ENCODE data around the gene BCL6B. TPM values are rescaled to one million over a fixed set of nuclear protein-coding genes. Genes with fewer than 3 reads are reported as not detected.

Gene BCL6B
- total and polyA plus RNA-seq, 10 of the 15 experiments (the other 5 are each of a cell fraction or from before 2014, with no cell fraction given) = 0.06 to 0.85 (median 0.11) TPM; not detected in 1

DNA sequence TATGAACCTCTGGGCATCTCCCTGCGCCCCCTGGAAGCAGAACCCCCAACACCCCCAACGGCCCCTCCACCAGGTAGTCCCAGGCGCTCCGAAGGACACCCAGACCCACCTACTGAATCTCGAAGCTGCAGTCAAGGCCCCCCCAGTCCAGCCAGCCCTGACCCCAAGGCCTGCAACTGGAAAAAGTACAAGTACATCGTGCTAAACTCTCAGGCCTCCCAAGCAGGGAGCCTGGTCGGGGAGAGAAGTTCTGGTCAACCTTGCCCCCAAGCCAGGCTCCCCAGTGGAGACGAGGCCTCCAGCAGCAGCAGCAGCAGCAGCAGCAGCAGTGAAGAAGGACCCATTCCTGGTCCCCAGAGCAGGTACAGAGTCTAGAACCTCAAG lies 1.5 kb downstream of the BCL6B start:
- RAD21 ChIA-PET (ENCODE audit: unreplicated experiment) = interaction anchor here (1.3 to 1.8 kb wide), 3 partner anchors 10 to 97 kb away, joined by 3 to 7 read pairs (median 5); partner anchors contain the start of gene SLC16A13
- Histone ChIP-seq H3K79me2 (ENCODE audit: control insufficient read depth, insufficient read depth, low read length) (no peaks in the 10 kb centered on the region), H3K4me3 (no peak overlapping the region), H3K4me1 (ENCODE audit: control insufficient read depth, insufficient read depth, low read length) (peaks cover 15% of the 10 kb centered on the region), H3K27me3 (replicated peaks in 1 of 2; ENCODE audit: control insufficient read depth in 2 of 2, insufficient read depth in 2 of 2, low read length in 1 of 2) (no peaks in the 10 kb centered on the region), H4K20me1 (ENCODE audit: control insufficient read depth, insufficient read depth) (no peaks in the 10 kb centered on the region), H3K9ac (ENCODE audit: control insufficient read depth, insufficient read depth, low read length) (no peak overlapping the region), H3K27ac (ENCODE audit: control insufficient read depth, insufficient read depth) (no peak overlapping the region), H3K9me3 (replicated peaks; ENCODE audit: control insufficient read depth, insufficient read depth, low read length) (no peaks in the 10 kb centered on the region), H3K4me2 (ENCODE audit: control insufficient read depth, insufficient read depth) (no peak overlapping the region), H2AFZ (ENCODE audit: control insufficient read depth, low read depth, low read length) (no peak overlapping the region), H3K36me3 (ENCODE audit: control insufficient read depth in 2 of 2, insufficient read depth in 2 of 2, low read length in 1 of 2) (no peaks in the 10 kb centered on the region)
- POLR2A ChIA-PET = interaction anchor here (0.9 to 5.4 kb wide), 7 partner anchors 9 to 547 kb away, joined by 3 to 39 read pairs (median 3); partner anchors contain the start of gene SLC16A13
- DNase-seq (ENCODE audit: low read depth, low spot score) (no peak), ATAC-seq (no peak), FAIRE-seq (no peak)
- CTCF ChIA-PET = interaction anchor here (0.8 to 4.6 kb wide), 6 partner anchors 9 to 114 kb away, joined by 3 to 49 read pairs (median 5); a partner anchor contains a TSS
- intact Hi-C loops (cut with micrococcal nuclease; ENCODE audit: unreplicated experiment) (no loop called here), in situ Hi-C loops (cut with MboI) (no loop called here)
- SMC1A ChIA-PET (ENCODE audit: uncharacterized antibody, unreplicated experiment) = interaction anchor here (1.1 to 2.6 kb wide), 3 partner anchors 14 to 22 kb away, joined by 3 to 9 read pairs (median 3); no protein-coding TSS in a partner anchor
- no peak for TF ChIP-seq MTA3 (IDR thresholded peaks at IDR 0.05; ENCODE audit: borderline replicate concordance, low read length)
- TF ChIP-seq NR2F1 (conservative IDR thresholded peaks at IDR 0.05) = no peak
- no peak for TF ChIP-seq TAF1 (IDR thresholded peaks at IDR 0.05; ENCODE audit: borderline replicate concordance, low read depth, low read length)
- TF ChIP-seq MEF2B (IDR thresholded peaks at IDR 0.05; ENCODE audit: partially characterized antibody, poor library complexity, severe bottlenecking) = no peak
- TF ChIP-seq RELB (IDR thresholded peaks at IDR 0.05; ENCODE audit: low read depth) = no peak
- TF ChIP-seq JUNB (IDR thresholded peaks at IDR 0.05) = no peak
- TF ChIP-seq EGR1 (IDR thresholded peaks at IDR 0.05; ENCODE audit: borderline replicate concordance in 1 of 2, low read depth in 2 of 2, low read length in 2 of 2) = no peak
- 91% methylated on average over 8 of the region's 8 CpGs for WGBS (ENCODE audit: insufficient coverage, insufficient replicate concordance, low lambda C conversion rate, missing lambda C conversion rate)
- BruUV-seq (replicated peaks) = no TSS peak

Measured in GM12878 (cell line).